Smooth muscle cell (in vitro differentiated cells): Measurements from ENCODE around the gene FMC1. TPM values are rescaled to one million over a fixed set of nuclear protein-coding genes. Genes with fewer than 3 reads are reported as not detected.

ENCODE experiments used
- DNase-seq: peaks from one replicate; lab custom pipeline; 2025; ENCODE audit not compliant: unreplicated experiment; lab: John Stamatoyannopoulos, UW
- H2AFZ ChIP-seq: fragments of 200-600 bp; sonication (generic); 2 replicates; pipeline ENCODE4 v1.6.0; 2016; ENCODE audit warnings: antibody characterized with exemption, low read depth, mild to moderate bottlenecking
- H3F3A ChIP-seq: fragments of 200-600 bp; sonication (generic); 2 replicates; pipeline ENCODE4 v1.6.0; 2017; ENCODE audit warnings: antibody characterized with exemption, low read depth
- H3K27ac ChIP-seq: fragments of 200-600 bp; sonication (generic); 2 replicates; pipeline ENCODE4 v1.5.1; 2016; ENCODE audit warnings: low read depth, mild to moderate bottlenecking
- H3K27me3 ChIP-seq: fragments of 200-600 bp; sonication (generic); 2 replicates; pipeline ENCODE4 v1.6.1; 2016; ENCODE audit warnings: low read depth, mild to moderate bottlenecking
- H3K36me3 ChIP-seq: fragments of 200-600 bp; sonication (generic); 2 replicates; pipeline ENCODE4 v1.5.1; 2016; ENCODE audit warnings: low read depth
- H3K4me1 ChIP-seq: fragments of 200-600 bp; sonication (generic); 2 replicates; pipeline ENCODE4 v1.5.1; 2016; ENCODE audit warnings: low read depth
- H3K4me2 ChIP-seq: fragments of 200-600 bp; sonication (generic); 2 replicates; pipeline ENCODE4 v1.6.0; 2016; ENCODE audit warnings: mild to moderate bottlenecking
- H3K4me3 ChIP-seq: fragments of 200-600 bp; sonication (generic); 2 replicates; pipeline ENCODE4 v1.5.1; 2016; ENCODE audit warnings: mild to moderate bottlenecking
- H3K79me2 ChIP-seq: fragments of 200-600 bp; sonication (generic); 2 replicates; pipeline ENCODE4 v1.6.0; 2016; ENCODE audit warnings: low read depth, mild to moderate bottlenecking
- H3K9ac ChIP-seq: fragments of 200-600 bp; sonication (generic); 2 replicates; pipeline ENCODE4 v1.6.0; 2016; ENCODE audit warnings: low read depth
- H3K9me3 ChIP-seq: fragments of 200-600 bp; sonication (generic); replicated peaks from 2 replicates; pipeline ENCODE4 v1.5.1; 2016; ENCODE audit warnings: low read depth
- H4K20me1 ChIP-seq: fragments of 200-600 bp; sonication (generic); 2 replicates; pipeline ENCODE4 v1.6.0; 2016; ENCODE audit warnings: low read depth
- CTCF ChIP-seq: fragments of 200-600 bp; sonication (generic); IDR thresholded peaks from 2 replicates; pipeline ENCODE4 v1.5.1; 2017; ENCODE audit warnings: borderline replicate concordance, mild to moderate bottlenecking, antibody characterized with exemption; ENCODE audit not compliant: insufficient read depth, poor library complexity, severe bottlenecking
- WGBS: methylation state at CpG from one replicate; pipeline ENCODE4 v1.1.7; 2016; ENCODE audit warnings: low lambda C conversion rate; 5-methylcytosine and 5-hydroxymethylcytosine counted together
- polyA plus RNA-seq: library from polyadenylated mRNA; unstranded; fragments of >200 nt; fragmentation: Nextera tagmentation; extraction: Ambion mirVana; gene quantifications from 2 replicates; pipeline ENCODE4 v1.2.1, GENCODE V29; 2016
- total RNA-seq: library from RNA; depleted of rRNA; stranded (reverse); fragments of >200 nt; gene quantifications from 2 replicates; pipeline ENCODE4 v1.2.3, GENCODE V29; 2014

FMC1 gene
- total and polyA plus RNA-seq, 2 experiments from 2014 or later = 4.8 to 16.1 TPM

GRCh38 chr7:139387594-139387993 lies 46.5 kb downstream of the FMC1 start:
- Histone ChIP-seq H3K9ac (no peak overlapping the region), H4K20me1 (peaks cover 98% of the 10 kb centered on the region), H3K4me1 (no peaks in the 10 kb centered on the region), H3F3A (no peaks in the 10 kb centered on the region), H3K27me3 (no peaks in the 10 kb centered on the region), H3K79me2 (peaks cover 90% of the 10 kb centered on the region), H3K27ac (no peak overlapping the region), H3K4me3 (no peak overlapping the region), H3K36me3 (peaks cover 8% of the 10 kb centered on the region), H2AFZ (no peak overlapping the region), H3K9me3 (no peaks in the 10 kb centered on the region), H3K4me2 (no peak overlapping the region)
- DNase-seq = no peak
- no peak for TF ChIP-seq CTCF
- 94% methylated on average over 5 of the region's 5 CpGs for WGBS

- Histone ChIP-seq H3K9ac (no peak overlapping the region), H4K20me1 (peaks cover 99% of the 10 kb centered on the region), H3K4me1 (no peaks in the 10 kb centered on the region), H3K4me2 (no peak overlapping the region), H3K79me2 (peaks cover 91% of the 10 kb centered on the region), H3K9me3 (no peaks in the 10 kb centered on the region), H3K27me3 (no peaks in the 10 kb centered on the region), H3K4me3 (no peak overlapping the region), H2AFZ (no peak overlapping the region), H3F3A (no peaks in the 10 kb centered on the region), H3K36me3 (peaks cover 8% of the 10 kb centered on the region), H3K27ac (no peak overlapping the region)
- 98% methylated on average over 3 of the region's 3 CpGs for WGBS
- no peak for DNase-seq
- TF ChIP-seq CTCF = no peak
Observed at GRCh38 chr7:139389091-139389490, 48.0 kb downstream of the FMC1 start.

GRCh38 chr7:139389774-139390173 lies 48.6 kb downstream of the FMC1 start:
- Histone ChIP-seq H3K9ac (no peak overlapping the region), H3K4me2 (no peak overlapping the region), H3K79me2 (peaks cover 91% of the 10 kb centered on the region), H3F3A (no peaks in the 10 kb centered on the region), H3K36me3 (peaks cover 8% of the 10 kb centered on the region), H3K9me3 (no peaks in the 10 kb centered on the region), H3K27ac (no peak overlapping the region), H2AFZ (no peak overlapping the region), H3K4me1 (no peaks in the 10 kb centered on the region), H3K4me3 (no peak overlapping the region), H3K27me3 (no peaks in the 10 kb centered on the region), H4K20me1 (peaks cover 99% of the 10 kb centered on the region)
- WGBS = 100% methylated on average over 2 of the region's 2 CpGs
- no peak for TF ChIP-seq CTCF
- no peak for DNase-seq

GRCh38 chr7:139393621-139394211 lies 52.6 kb downstream of the FMC1 start:
- WGBS = 100% methylated on average over 1 of the region's 1 CpG
- Histone ChIP-seq H3K9me3 (no peaks in the 10 kb centered on the region), H3K4me2 (no peak overlapping the region), H3K4me3 (no peak overlapping the region), H4K20me1 (peaks cover 99% of the 10 kb centered on the region), H3K27me3 (no peaks in the 10 kb centered on the region), H3K9ac (no peak overlapping the region), H3F3A (no peaks in the 10 kb centered on the region), H3K27ac (no peak overlapping the region), H3K36me3 (peaks cover 7% of the 10 kb centered on the region), H3K79me2 (peaks cover 97% of the 10 kb centered on the region), H2AFZ (no peak overlapping the region), H3K4me1 (no peaks in the 10 kb centered on the region)
- no peak for DNase-seq
- no peak for TF ChIP-seq CTCF
